Right ventricle myocardium inferior (tissue), 1 donor: ENCODE measurements around the gene SERTAD1. TPM values are rescaled to one million over a fixed set of nuclear protein-coding genes. Genes with fewer than 3 reads are reported as not detected.

Source experiments
- total RNA-seq: library from RNA; stranded (reverse); fragmentation: NEBNext Ultra II Directional; extraction: Animal tissue kit (Norgen Biotek cat#: 25700); gene quantifications from one replicate; pipeline ENCODE4 v1.2.1, GENCODE V29; 2021
- donor health status: DM: no; HTN: yes; CAD: no; lungs with severe emphysema.

The SERTAD1 gene
- total RNA-seq, 1 donor from 2014 or later: 12.0 TPM

Other genes starting within 250 kb of the SERTAD1 start
- 22.7 TPM for gene MAP3K10, start 234.6 kb downstream of the SERTAD1 start, total RNA-seq
- not detected for gene TTC9B, start 207.6 kb downstream of the SERTAD1 start, total RNA-seq
- gene CCNP, start 199.3 kb downstream of the SERTAD1 start, total RNA-seq: not detected
- gene AKT2, start 140.6 kb downstream of the SERTAD1 start, total RNA-seq: 114 TPM
- 222 TPM for gene C19orf47, start 77.6 kb downstream of the SERTAD1 start, total RNA-seq
- 169 TPM for gene PLD3, start 77.3 kb downstream of the SERTAD1 start, total RNA-seq
- gene HIPK4, start 35.8 kb downstream of the SERTAD1 start, total RNA-seq: not detected
- 3.5 TPM for gene PRX, start 12.6 kb downstream of the SERTAD1 start, total RNA-seq
- 28.2 TPM for gene SERTAD3, start 18.3 kb upstream of the SERTAD1 start, total RNA-seq
- 127 TPM for gene BLVRB, start 39.8 kb upstream of the SERTAD1 start, total RNA-seq
- 5.1 TPM for gene SPTBN4, start 41.0 kb upstream of the SERTAD1 start, total RNA-seq
- gene SHKBP1, start 150.9 kb upstream of the SERTAD1 start, total RNA-seq: 20.6 TPM
- gene LTBP4, start 175.4 kb upstream of the SERTAD1 start, total RNA-seq: 324 TPM